HAP-1 (cell line): ENCODE measurements around the gene ZNF283.

Experiments
- DNase-seq, 2 experiments: peaks; one replicate each; pipeline ENCODE4 v3.0.0-alpha.2; 2016 to 2020; ENCODE audit warnings: low spot score in 2 of 2
- H3K27me3 ChIP-seq: fragments of 250-450 bp; sonication (Bioruptor Pico); 2 replicates; pipeline ENCODE4 v1.5.1; 2020; ENCODE audit warnings: low read depth, mild to moderate bottlenecking, moderate library complexity
- H3K36me3 ChIP-seq: fragments of 250-450 bp; sonication (Bioruptor Pico); replicated peaks from 2 replicates; pipeline ENCODE4 v1.5.1; 2020; ENCODE audit warnings: mild to moderate bottlenecking
- H3K4me1 ChIP-seq: fragments of 250-450 bp; sonication (Bioruptor Pico); 2 replicates; pipeline ENCODE4 v1.5.1; 2020; ENCODE audit warnings: mild to moderate bottlenecking
- H3K4me3 ChIP-seq: fragments of 250-450 bp; sonication (Bioruptor Pico); 2 replicates; pipeline ENCODE4 v1.5.1; 2020; ENCODE audit warnings: mild to moderate bottlenecking, moderate library complexity
- H3K9me3 ChIP-seq: fragments of 250-450 bp; sonication (Bioruptor Pico); 2 replicates; pipeline ENCODE4 v1.5.1; 2020; ENCODE audit warnings: mild to moderate bottlenecking, moderate library complexity
- in situ Hi-C: fragments of 300-500 bp; cut with MboI; formaldehyde crosslinking; loops from 3 replicates; pipeline ENCODE4 v1.14.3; 2020; ENCODE audit warnings: low sequenced_read_pairs, inconsistent platforms, mixed read lengths

ZNF283 gene

GRCh38 chr19:43826787-43827754, at the start of gene ZNF283:
ZNF283 (plus strand) TSS chr19:43827321; CDS start chr19:43833505, 6,184 bp downstream.
- H3K4me1 ChIP-seq: 0 out of 2 replicates have a peak, but pooled peaks cover 5% of the 10 kb centered on the region
- peak; percentile 90 to 94 for DNase-seq
- peaks cover 3% of the 10 kb centered on the region; the same call in 1 of the 2 replicates for H3K9me3 ChIP-seq
- H3K36me3 ChIP-seq: peaks cover 6% of the 10 kb centered on the region
- in situ Hi-C loops: no loop called here
- peak within 1 kb of the TSS; percentile 56 for H3K4me3 ChIP-seq
- peaks cover 3% of the 10 kb centered on the region; the same call in 1 of the 2 replicates for H3K27me3 ChIP-seq

DNA sequence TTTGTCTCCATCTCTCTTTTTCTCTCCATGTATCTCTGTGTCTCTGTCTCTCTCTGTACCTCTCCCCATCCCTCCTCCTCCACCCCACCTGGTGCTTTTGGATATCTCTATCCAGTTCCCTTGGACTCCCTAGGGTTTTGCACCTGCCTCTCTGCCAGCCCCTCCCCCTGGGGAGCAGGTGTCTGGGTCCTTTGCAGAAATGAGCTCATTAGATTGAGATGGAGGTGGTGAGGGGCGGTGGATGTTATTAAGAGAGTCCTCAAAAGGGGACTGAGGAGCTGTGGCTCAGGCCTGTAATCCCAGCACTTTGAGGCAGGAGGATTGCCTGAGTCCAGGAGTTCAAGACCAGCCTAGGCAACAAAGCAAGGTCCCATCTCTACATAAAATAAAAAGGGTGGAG, 48.5 kb upstream of the ZNF283 start:
- Histone ChIP-seq H3K4me1 (no peaks in the 10 kb centered on the region), H3K4me3 (no peak overlapping the region), H3K27me3 (no peaks in the 10 kb centered on the region), H3K9me3 (no peaks in the 10 kb centered on the region), H3K36me3 (no peaks in the 10 kb centered on the region)
- no peak for DNase-seq
- in situ Hi-C loops: no loop called here

- DNase-seq: no peak
- Histone ChIP-seq H3K36me3 (no peaks in the 10 kb centered on the region), H3K4me1 (no peaks in the 10 kb centered on the region), H3K9me3 (no peaks in the 10 kb centered on the region), H3K4me3 (no peak overlapping the region), H3K27me3 (no peaks in the 10 kb centered on the region)
- in situ Hi-C loops: no loop called here
These were observed 47.8 kb upstream of the ZNF283 start for GRCh38 chr19:43779147-43779819.

DNA sequence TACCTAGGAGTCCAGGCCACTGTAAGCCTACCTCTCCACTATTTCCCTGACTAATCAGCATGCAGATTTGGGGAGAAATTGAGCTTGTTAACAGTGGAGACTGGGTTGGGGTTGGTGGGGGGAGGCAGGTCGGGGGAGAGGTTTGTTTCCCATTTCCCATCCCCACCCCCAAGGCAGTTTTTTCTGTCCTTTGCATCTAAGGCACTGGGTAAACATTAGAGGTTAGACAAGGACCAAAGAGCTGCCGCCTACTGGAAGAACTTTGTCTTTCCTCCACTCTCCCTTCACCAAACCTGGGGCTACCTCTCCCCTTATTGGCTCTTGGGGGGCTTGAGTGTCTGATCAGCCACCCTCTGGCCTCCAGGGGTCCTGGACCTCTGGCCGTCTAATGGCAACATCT, 47.3 kb upstream of the ZNF283 start:
- no peak for DNase-seq
- H3K4me3 ChIP-seq: no peak overlapping the region
- in situ Hi-C loops: no loop called here
- H3K27me3 ChIP-seq: no peaks in the 10 kb centered on the region
- no peaks in the 10 kb centered on the region for H3K4me1 ChIP-seq
- H3K36me3 ChIP-seq: no peaks in the 10 kb centered on the region
- H3K9me3 ChIP-seq: no peaks in the 10 kb centered on the region

DNA sequence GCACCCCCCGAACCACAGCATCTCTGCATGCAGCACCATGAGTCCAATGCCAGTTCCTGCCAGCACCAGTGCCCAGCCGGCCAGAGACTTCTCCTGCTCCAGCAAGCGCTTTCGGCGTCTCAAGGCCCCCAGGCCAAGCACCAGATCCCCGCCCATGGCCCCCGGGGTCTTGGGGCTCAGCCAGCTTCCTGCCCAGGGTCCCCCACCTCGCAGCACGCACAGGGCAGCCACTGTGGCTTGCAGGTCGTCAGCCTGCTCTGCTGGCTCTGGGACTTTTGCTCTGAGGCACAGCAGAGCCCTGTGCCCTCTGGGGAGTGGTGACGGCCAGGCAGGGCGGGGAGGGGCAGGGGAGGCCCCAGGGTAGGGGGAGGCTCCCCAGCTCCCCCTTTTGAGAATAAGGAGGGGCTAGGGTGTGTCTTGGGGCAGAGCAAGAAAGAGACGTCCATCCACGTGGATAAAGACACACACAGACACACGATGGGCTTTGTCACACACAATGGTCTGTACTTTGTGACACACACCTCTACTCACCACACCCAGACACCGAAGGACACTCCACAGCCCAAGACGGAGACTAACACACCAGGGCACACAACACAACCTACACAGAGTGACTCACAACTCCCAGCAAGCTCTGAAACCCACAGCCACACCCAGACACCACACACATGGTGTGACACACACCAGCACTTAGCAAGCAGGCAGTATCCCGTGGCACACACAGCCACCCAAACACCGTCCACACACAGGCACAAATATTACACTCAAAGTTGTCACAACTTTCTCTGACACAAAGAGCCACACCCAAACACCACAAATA, 46.2 kb upstream of the ZNF283 start, which contains the start of gene KCNN4:
TSS of gene KCNN4 (minus strand) at position 268 of the 820 bp plus-strand sequence. CDS start at position 156, 112 bp downstream.
- no peak for DNase-seq
- no peaks in the 10 kb centered on the region for H3K9me3 ChIP-seq
- no peaks in the 10 kb centered on the region for H3K27me3 ChIP-seq
- no peak within 1 kb of the TSS for H3K4me3 ChIP-seq
- no peaks in the 10 kb centered on the region for H3K36me3 ChIP-seq
- in situ Hi-C loops: no loop called here
- H3K4me1 ChIP-seq: no peaks in the 10 kb centered on the region

DNA sequence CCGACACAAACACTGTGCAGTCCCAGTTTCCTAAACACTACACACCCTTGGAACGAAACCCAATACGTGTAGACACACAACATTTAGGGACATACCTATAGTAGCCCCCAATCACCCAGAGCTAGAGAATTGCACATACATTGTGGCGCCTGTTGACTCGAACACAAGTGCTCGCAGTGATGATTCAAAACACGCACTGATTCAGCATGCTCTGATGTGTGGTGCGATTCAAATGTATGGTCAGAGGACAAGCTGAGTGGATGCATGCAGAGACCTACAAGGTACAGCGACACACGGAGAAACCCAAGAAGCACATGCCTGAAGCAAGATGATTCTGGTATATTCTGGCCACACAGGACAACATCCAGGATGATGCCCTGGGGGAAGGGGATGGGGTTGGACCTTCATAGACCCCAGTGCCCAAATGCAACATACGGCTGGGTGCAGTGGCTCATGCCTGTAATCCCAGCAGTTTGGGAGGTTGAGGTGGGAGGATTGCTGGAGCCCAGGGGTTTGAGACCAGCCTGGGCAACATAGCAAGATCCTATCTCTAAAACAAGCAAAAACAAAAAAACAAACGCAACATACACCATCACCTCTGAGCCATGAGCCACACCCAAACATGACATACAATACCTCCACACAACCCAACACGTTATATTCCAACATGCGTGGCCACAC, 45.4 kb upstream of the ZNF283 start:
- H3K36me3 ChIP-seq: no peaks in the 10 kb centered on the region
- in situ Hi-C loops: no loop called here
- H3K27me3 ChIP-seq: no peaks in the 10 kb centered on the region
- no peak for DNase-seq
- no peaks in the 10 kb centered on the region for H3K9me3 ChIP-seq
- no peaks in the 10 kb centered on the region for H3K4me1 ChIP-seq
- H3K4me3 ChIP-seq: no peak overlapping the region

DNA sequence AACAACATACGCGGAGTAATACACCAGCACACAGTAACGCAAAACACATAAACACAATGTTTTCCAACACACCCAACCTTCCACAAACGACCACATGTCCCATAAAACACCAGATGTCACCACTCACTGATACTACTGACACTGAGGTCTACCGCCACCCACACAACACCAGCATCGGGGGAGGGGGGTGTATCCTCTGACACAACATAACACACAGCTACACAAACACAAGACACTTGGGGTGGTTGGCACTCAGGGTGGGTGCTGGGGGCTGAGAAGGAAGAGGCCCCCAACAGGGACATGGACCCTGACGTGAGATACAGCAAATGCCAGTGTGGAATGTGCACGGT, 44.8 kb upstream of the ZNF283 start:
- in situ Hi-C loops: no loop called here
- Histone ChIP-seq H3K27me3 (no peaks in the 10 kb centered on the region), H3K36me3 (no peaks in the 10 kb centered on the region), H3K4me3 (no peak overlapping the region), H3K4me1 (no peaks in the 10 kb centered on the region), H3K9me3 (no peaks in the 10 kb centered on the region)
- DNase-seq: no peak

GRCh38 chr19:43782689-43783231, 44.4 kb upstream of the ZNF283 start:
- in situ Hi-C loops: no loop called here
- Histone ChIP-seq H3K36me3 (no peaks in the 10 kb centered on the region), H3K9me3 (no peaks in the 10 kb centered on the region), H3K4me3 (no peak overlapping the region), H3K4me1 (no peaks in the 10 kb centered on the region), H3K27me3 (no peaks in the 10 kb centered on the region)
- no peak for DNase-seq

GRCh38 chr19:43783636-43784035, 43.5 kb upstream of the ZNF283 start:
- no peak overlapping the region for H3K4me3 ChIP-seq
- no peaks in the 10 kb centered on the region for H3K27me3 ChIP-seq
- H3K4me1 ChIP-seq: no peaks in the 10 kb centered on the region
- DNase-seq: no peak
- in situ Hi-C loops: no loop called here
- H3K9me3 ChIP-seq: no peaks in the 10 kb centered on the region
- H3K36me3 ChIP-seq: no peaks in the 10 kb centered on the region

- no peaks in the 10 kb centered on the region for H3K36me3 ChIP-seq
- in situ Hi-C loops: no loop called here
- no peaks in the 10 kb centered on the region for H3K27me3 ChIP-seq
- DNase-seq: no peak
- no peaks in the 10 kb centered on the region for H3K9me3 ChIP-seq
- H3K4me1 ChIP-seq: no peaks in the 10 kb centered on the region
- no peak overlapping the region for H3K4me3 ChIP-seq
These were observed 42.7 kb upstream of the ZNF283 start for GRCh38 chr19:43784241-43784980.

DNA sequence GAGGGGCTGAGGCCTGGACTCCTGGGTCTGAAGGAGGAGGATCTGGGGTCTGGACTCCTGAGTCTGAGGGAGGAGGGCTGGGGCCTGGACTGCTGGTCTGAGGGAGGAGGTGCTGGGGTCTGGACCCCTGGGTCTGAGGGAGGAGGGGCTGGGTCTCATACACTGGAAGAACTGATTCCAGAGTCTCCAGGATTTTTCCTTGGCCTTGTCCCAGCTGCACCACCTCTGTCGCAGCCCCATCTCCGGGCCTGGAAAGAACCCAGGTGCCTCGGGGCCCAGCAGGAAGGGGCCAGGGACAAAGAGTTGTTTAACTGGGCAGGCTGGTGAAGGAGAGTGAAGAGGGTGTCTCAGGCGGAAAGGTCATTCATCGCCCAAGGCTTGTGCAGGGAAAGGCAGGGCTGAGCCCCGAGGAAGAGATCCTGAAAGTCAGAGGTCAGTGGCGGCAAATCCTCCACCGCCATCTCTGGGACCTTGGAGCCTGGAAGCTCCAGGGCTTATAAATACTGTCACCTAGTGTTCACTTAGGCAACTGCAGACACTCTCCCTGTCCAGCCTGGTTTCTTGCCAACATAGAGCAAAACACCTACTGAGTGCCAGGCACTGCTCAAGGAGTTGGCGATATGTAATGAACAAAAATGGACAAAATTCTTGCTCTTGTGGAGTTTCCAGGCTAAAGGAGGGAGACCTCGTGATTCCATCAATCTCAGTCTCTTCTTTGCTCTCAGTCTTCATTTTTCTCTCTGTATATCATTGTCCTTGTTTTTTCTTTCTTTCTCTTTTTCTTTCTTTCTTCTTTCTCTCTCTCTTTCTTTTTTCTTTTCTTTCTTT, 41.9 kb upstream of the ZNF283 start:
- no peak overlapping the region for H3K4me3 ChIP-seq
- in situ Hi-C loops: no loop called here
- no peaks in the 10 kb centered on the region for H3K27me3 ChIP-seq
- DNase-seq: peak; percentile 68 to 73
- no peaks in the 10 kb centered on the region for H3K36me3 ChIP-seq
- H3K9me3 ChIP-seq: no peaks in the 10 kb centered on the region
- no peaks in the 10 kb centered on the region for H3K4me1 ChIP-seq

GRCh38 chr19:43786665-43787064, 40.5 kb upstream of the ZNF283 start:
- H3K36me3 ChIP-seq: no peaks in the 10 kb centered on the region
- in situ Hi-C loops: no loop called here
- H3K4me1 ChIP-seq: no peaks in the 10 kb centered on the region
- no peaks in the 10 kb centered on the region for H3K9me3 ChIP-seq
- DNase-seq: no peak
- no peak overlapping the region for H3K4me3 ChIP-seq
- H3K27me3 ChIP-seq: peaks cover 1% of the 10 kb centered on the region; the same call in 1 of the 2 replicates
